ENCODE results near the gene DENND1A.

DENND1A gene

GRCh38 chr9:123370108-123370507 lies 559.8 kb downstream of the DENND1A start:
- FAIRE-seq = no peak
- no peak for DNase-seq (ENCODE audit: insufficient read length, low spot score)

GRCh38 chr9:123369296-123369695 lies 560.6 kb downstream of the DENND1A start:
- DNase-seq (ENCODE audit: insufficient read length, low spot score) (no peak), FAIRE-seq (no peak)

- DNase-seq (ENCODE audit: insufficient read length, low spot score) = no peak
- no peak for FAIRE-seq
Observed at GRCh38 chr9:123368536-123369153, 561.3 kb downstream of the DENND1A start.

- DNase-seq (ENCODE audit: insufficient read length, low spot score) = no peak
Observed at GRCh38 chr9:123368023-123368422, 561.9 kb downstream of the DENND1A start.

GRCh38 chr9:123365881-123366528 lies 563.9 kb downstream of the DENND1A start:
- FAIRE-seq (no peak), DNase-seq (ENCODE audit: insufficient read length, low spot score) (no peak)

More at GRCh38 chr9:123368023-123368422, 561.9 kb downstream of the DENND1A start:
- no peak for FAIRE-seq

GRCh38 chr9:123365287-123365880 lies 564.5 kb downstream of the DENND1A start:
- no peak for DNase-seq (ENCODE audit: insufficient read length, low spot score)
- no peak for FAIRE-seq

GRCh38 chr9:123364241-123364824 lies 565.6 kb downstream of the DENND1A start:
- no peak for DNase-seq (ENCODE audit: insufficient read length, low spot score)
- FAIRE-seq = no peak

GRCh38 chr9:123362856-123363255 lies 567.1 kb downstream of the DENND1A start:
- no peak for DNase-seq (ENCODE audit: insufficient read length, low spot score)
- no peak for FAIRE-seq

- FAIRE-seq = no peak
- DNase-seq (ENCODE audit: insufficient read length, low spot score) = no peak
Observed at GRCh38 chr9:123361731-123362510, 568.0 kb downstream of the DENND1A start.

GRCh38 chr9:123361086-123361730 lies 568.7 kb downstream of the DENND1A start:
- FAIRE-seq (no peak), DNase-seq (ENCODE audit: insufficient read length, low spot score) (no peak)

- DNase-seq (ENCODE audit: insufficient read length, low spot score) (no peak), FAIRE-seq (no peak)
Observed at GRCh38 chr9:123360161-123361085, 569.5 kb downstream of the DENND1A start.

GRCh38 chr9:123359546-123359945 lies 570.4 kb downstream of the DENND1A start:
- FAIRE-seq = no peak
- DNase-seq (ENCODE audit: insufficient read length, low spot score) = no peak

- DNase-seq (ENCODE audit: insufficient read length, low spot score) = no peak
- FAIRE-seq = peak; percentile 35
Observed at GRCh38 chr9:123359106-123359505, 570.8 kb downstream of the DENND1A start.

- FAIRE-seq (no peak), DNase-seq (ENCODE audit: insufficient read length, low spot score) (no peak)
Observed at GRCh38 chr9:123358181-123358905, 571.6 kb downstream of the DENND1A start.

- FAIRE-seq (no peak), DNase-seq (ENCODE audit: insufficient read length, low spot score) (no peak)
Observed at GRCh38 chr9:123357743-123358059, 572.2 kb downstream of the DENND1A start.

- FAIRE-seq = no peak
- DNase-seq (ENCODE audit: insufficient read length, low spot score) = no peak
Observed at GRCh38 chr9:123356851-123357742, 572.8 kb downstream of the DENND1A start.

GRCh38 chr9:123355761-123356431 lies 574.0 kb downstream of the DENND1A start, which contains the start of gene CRB2:
Gene CRB2 (plus strand): TSS chr9:123356197. CDS start chr9:123356261, 64 bp downstream.
- no peak for FAIRE-seq

More at GRCh38 chr9:123355761-123356431, 574.0 kb downstream of the DENND1A start, which contains the start of gene CRB2:
- no peak for DNase-seq (ENCODE audit: insufficient read length, low spot score)

Measured in GM19239 (cell line).